GM23338 (cell line): ENCODE data around the gene EMILIN2.

Experiments used
- CREB1 ChIP-seq: fragments of 250-450 bp; sonication (Bioruptor Pico); IDR thresholded peaks from 2 replicates; pipeline ENCODE4 v1.5.0; 2020; ENCODE audit warnings: low read depth, mild to moderate bottlenecking, moderate library complexity
- EZH2 ChIP-seq: fragments of 200-600 bp; sonication (generic); IDR thresholded peaks from one replicate; pipeline ENCODE4 v1.8.0; 2017; ENCODE audit warnings: antibody characterized with exemption, mild to moderate bottlenecking, low read depth; ENCODE audit not compliant: unreplicated experiment
- EZH2phosphoT487 ChIP-seq: fragments of 200-600 bp; sonication (generic); IDR thresholded peaks from one replicate; pipeline ENCODE4 v1.8.1; 2018; ENCODE audit warnings: antibody characterized with exemption; ENCODE audit not compliant: unreplicated experiment
- POLR2AphosphoS5 ChIP-seq: IDR thresholded peaks from 2 replicates; pipeline ENCODE4 v1.6.1; 2016; ENCODE audit warnings: antibody characterized with exemption, low read depth
- TF ChIP-seq, protein P1 (sequence below), 2 experiments: fragments of 200-600 bp in 1 of 2; sonication (generic) in 1 of 2; conservative IDR thresholded peaks; 2 replicates each; pipeline versions ENCODE4 v1.5.1 to v1.6.1; 2016 to 2017; ENCODE audit warnings: antibody characterized with exemption in 2 of 2, low read depth in 2 of 2, mild to moderate bottlenecking in 2 of 2, moderate library complexity in 1 of 2
- TF ChIP-seq, protein P2 (sequence below): IDR thresholded peaks from one replicate; pipeline ENCODE4 v1.6.1; 2018; ENCODE audit warnings: antibody characterized with exemption; ENCODE audit not compliant: unreplicated experiment

DNA sequence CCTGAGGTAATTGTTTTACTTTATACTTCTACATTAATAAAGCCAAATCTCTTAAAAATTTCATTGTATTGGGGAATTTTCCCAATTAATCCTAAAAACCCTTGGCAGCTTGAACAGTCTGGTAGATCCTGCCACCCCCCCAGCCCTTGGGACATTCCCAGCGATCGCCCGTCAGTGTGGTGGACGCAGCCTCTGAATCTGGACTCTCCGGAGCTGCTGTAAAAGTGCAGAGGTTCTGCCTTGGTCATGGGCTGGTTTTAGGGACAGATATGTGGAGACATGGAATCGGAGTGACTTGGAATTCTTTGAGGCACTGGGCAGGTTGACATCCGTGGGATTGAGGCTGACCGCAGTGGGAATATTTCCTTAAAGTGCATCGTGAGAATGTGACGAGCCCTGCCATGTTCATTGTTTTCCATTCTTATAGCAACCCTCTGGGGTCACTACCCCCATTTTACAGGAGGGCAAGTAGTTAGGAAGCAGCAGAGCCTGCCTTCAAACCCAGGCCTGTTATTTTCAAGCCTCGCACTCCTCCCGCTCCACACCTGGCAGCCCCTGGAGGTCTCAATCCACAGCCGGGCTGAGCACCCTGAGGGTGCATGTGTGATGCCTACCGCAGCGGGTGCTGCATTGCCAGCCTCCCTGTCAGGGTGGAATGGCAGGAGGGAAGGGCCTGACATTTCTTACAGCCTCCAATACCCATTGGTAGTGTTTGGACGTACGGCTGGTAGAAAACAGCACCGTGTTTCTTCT is 6.5 kb downstream of the EMILIN2 start:
- TF ChIP-seq, protein P1, sequence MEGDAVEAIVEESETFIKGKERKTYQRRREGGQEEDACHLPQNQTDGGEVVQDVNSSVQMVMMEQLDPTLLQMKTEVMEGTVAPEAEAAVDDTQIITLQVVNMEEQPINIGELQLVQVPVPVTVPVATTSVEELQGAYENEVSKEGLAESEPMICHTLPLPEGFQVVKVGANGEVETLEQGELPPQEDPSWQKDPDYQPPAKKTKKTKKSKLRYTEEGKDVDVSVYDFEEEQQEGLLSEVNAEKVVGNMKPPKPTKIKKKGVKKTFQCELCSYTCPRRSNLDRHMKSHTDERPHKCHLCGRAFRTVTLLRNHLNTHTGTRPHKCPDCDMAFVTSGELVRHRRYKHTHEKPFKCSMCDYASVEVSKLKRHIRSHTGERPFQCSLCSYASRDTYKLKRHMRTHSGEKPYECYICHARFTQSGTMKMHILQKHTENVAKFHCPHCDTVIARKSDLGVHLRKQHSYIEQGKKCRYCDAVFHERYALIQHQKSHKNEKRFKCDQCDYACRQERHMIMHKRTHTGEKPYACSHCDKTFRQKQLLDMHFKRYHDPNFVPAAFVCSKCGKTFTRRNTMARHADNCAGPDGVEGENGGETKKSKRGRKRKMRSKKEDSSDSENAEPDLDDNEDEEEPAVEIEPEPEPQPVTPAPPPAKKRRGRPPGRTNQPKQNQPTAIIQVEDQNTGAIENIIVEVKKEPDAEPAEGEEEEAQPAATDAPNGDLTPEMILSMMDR (conservative IDR thresholded peaks at IDR 0.05; ENCODE audit: low read depth in 2 of 2) = no peak
- TF ChIP-seq POLR2AphosphoS5 (no peak), EZH2 (no peak), EZH2phosphoT487 (no peak), CREB1 (CRISPR knock-in tag) (no peak)
- TF ChIP-seq, protein P2, sequence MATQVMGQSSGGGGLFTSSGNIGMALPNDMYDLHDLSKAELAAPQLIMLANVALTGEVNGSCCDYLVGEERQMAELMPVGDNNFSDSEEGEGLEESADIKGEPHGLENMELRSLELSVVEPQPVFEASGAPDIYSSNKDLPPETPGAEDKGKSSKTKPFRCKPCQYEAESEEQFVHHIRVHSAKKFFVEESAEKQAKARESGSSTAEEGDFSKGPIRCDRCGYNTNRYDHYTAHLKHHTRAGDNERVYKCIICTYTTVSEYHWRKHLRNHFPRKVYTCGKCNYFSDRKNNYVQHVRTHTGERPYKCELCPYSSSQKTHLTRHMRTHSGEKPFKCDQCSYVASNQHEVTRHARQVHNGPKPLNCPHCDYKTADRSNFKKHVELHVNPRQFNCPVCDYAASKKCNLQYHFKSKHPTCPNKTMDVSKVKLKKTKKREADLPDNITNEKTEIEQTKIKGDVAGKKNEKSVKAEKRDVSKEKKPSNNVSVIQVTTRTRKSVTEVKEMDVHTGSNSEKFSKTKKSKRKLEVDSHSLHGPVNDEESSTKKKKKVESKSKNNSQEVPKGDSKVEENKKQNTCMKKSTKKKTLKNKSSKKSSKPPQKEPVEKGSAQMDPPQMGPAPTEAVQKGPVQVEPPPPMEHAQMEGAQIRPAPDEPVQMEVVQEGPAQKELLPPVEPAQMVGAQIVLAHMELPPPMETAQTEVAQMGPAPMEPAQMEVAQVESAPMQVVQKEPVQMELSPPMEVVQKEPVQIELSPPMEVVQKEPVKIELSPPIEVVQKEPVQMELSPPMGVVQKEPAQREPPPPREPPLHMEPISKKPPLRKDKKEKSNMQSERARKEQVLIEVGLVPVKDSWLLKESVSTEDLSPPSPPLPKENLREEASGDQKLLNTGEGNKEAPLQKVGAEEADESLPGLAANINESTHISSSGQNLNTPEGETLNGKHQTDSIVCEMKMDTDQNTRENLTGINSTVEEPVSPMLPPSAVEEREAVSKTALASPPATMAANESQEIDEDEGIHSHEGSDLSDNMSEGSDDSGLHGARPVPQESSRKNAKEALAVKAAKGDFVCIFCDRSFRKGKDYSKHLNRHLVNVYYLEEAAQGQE = no peak
